GM19452 (cell line): ENCODE results near the gene EIF4E1B.

ENCODE experiments used
- ATAC-seq: cut with Tn5 transposase; IDR thresholded peaks from one replicate; pipeline ENCODE4 v1.9.1; 2021; ENCODE audit not compliant: unreplicated experiment

EIF4E1B gene

DNA sequence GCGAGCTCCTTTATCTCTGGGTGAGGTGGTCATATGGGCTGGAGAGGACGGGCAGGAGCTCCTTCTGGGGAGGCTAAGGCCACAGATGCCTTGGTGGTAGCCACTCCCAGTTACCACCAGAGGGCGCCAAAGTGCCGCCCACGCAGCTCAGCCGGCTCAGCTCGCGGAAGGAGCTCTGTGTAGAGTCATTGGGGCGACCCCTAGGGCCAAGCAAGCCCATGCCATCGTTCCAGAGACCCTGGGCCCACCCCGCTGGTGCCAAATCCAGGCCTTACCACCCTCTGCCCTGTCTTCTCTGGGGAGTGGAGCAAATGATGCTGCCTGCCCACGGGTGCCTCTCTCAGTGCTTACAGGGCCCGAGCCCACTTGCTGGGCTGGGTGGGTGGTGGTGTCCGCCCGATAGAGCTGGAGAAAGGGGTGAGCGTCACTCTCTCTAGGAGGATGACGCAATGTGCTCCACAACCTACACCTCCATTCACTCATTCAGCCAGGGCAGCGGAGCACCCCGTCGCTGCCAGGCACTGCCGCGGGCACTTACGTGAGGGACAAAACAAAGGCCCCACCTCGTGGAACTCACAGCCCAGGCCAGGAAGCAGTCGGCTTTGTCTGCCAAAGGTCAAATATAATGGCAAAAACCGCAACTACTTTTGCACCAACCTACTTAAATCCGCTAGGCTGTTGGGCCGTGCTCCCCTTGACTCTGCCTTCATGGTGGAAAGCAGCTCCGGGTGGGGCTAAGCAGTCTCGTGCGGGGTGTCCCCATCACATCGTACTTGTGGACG, 30.6 kb downstream of the EIF4E1B start:
- peak; percentile 56 for ATAC-seq

DNA sequence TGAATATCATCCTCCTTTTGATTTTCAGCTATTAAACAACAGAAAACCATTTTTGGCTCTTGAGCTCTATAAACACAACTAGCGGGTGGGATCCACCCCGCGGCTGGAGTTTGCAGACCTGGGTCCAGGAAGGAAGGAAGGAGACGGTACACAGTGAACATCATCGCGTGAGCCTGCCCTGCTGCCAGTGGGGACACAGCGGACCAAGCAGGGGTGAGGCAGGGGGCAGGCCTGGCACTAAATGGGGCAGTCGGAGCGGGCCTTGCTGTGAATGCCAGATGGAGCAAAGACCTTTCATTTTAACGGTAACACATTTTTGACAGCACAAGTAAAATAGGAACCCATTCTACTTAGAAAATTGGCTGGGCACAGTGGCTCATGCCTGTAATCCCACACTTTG, 31.2 kb downstream of the EIF4E1B start:
- ATAC-seq: no peak

DNA sequence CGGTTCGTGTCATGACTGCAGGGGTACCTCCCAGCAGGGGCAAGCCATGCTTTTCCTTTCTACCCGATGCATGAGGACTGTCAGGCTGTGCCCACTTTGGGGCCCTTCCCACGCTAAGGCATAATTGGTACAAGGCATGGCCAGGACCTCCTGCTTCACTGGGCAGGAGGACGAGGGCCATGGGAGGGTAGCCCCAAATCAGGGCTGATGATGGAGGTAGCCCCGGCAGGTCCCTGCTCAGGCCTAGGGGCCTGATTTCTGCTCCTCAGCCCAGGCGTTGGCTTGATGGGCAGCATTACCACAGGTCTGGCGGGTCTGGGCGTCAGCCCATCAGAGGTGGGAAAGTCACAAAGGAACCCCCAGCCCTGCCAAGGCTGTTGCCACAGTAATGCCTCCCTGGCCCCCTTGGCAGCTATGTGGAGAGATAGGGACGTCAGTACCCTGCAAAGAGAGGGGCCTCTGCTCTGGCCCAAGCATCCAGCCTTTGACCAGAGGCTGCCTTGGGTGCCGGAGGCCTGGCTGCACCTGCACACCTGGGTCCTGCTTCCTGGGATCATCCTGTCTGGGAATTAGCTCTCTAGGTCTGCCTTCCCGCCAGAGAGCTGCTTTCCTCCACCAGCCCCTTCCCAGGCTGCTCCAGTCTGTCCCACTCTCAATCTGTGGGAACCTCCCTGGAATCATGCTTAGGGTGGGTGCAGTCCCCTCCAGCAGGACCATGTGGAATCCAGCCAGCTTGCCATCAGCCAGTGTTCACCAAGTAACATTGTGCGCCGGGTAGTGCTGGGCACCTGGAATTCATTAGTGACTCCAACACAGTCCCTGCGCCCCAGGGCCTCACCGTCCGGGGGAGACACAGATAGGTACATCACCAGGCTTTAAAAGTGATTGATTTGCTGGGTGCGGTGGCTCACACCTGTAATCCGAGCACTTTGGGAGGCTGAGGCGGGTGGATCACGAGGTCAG, 32.2 kb downstream of the EIF4E1B start:
- no peak for ATAC-seq

DNA sequence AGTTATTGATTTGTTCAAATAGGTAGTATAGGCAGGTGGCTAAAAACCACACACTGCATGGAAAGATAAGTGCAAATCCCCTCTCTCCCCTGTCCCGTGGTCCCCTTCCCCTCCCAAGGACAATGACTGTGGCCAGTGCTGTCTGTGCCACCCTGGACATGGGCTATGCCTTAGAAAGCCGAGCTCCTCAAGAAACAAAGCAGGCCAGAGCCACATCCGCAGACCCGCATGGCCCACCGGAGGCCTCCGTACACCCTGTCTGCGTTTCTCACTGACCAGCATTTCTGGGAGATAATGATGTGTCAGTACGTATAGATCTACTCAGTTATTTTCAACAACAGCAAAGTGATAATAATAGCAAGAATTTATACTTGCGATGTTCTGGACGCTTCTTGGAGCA, 33.1 kb downstream of the EIF4E1B start:
- ATAC-seq: no peak

DNA sequence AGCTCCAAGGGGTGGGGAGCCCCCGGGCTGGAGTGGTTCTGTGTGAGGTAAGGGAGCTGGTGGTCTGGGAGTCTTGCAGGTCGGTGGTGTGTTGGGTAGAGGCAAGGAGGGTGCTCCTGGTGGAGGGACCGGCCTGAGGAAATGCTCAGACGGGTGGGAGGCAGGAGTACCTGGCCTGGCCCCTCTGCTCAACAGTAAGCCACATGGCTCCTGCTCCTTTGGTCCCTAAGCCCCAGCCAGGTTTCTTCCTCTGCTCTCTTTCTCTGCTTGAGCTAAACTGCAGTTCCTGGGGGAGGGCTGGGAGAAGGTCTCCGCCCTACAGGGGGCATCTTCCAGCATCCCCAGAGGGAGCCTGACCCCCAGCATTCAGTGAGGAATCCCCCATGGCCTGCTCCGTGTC, 34.0 kb downstream of the EIF4E1B start:
- no peak for ATAC-seq

DNA sequence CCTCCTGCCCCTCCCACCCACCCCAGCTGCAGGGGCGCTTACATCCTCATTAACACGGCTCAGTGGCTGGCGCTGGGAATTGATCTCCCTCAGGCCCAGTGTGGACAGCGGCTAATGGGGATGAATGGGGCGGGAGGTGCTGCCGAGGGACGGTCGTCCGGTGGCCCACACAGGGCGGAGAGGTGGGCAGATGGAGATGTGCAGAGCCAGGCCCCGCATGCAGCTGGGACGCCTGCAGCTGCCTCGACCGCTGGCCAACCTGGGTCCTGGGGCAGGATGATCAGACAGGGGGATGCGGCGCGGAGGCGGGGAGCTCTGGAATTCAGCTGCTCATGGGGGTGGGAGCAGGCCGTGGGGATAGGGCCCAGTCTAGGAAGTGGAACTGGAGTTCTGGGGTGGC, 34.4 kb downstream of the EIF4E1B start:
- ATAC-seq: no peak

DNA sequence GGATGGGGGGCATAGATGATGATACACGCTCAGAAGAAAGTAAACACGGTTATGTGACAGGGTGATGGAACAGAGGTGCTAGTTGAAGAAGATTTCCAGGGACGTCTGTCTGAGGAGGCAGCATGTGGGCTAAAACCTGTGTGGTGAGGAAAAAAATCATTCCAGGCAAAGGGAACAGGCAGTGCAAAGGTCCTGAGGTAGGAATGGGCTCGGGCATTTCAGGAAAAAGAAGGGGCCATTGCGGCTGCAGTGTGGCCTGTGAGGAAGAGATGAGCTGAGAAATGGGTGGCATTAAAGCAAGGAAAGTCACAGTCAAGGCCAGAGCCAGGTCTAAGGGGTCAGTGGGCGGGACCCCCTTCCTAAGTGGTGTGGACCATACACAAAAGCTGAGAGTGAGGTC, 35.0 kb downstream of the EIF4E1B start:
- ATAC-seq: no peak

DNA sequence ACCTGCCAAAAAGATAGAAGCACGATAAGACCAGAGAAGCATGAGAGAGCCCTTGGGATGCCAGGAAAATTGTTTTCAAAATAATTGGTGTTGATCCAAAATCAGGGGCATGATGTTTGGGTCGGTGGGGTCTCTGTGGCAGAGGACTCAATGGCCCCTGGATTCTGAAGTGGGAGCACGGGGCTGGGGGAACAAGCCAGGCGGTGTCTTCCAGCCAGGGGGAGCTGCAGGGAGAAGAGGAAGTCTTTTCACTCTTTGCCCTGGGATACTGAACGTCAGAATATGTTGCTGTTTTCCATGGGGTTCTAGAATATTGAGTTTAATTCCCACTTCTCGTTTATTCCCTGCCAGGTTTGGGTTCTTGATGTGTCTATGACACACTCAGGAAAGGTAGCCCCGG, 37.2 kb downstream of the EIF4E1B start:
- ATAC-seq: no peak

DNA sequence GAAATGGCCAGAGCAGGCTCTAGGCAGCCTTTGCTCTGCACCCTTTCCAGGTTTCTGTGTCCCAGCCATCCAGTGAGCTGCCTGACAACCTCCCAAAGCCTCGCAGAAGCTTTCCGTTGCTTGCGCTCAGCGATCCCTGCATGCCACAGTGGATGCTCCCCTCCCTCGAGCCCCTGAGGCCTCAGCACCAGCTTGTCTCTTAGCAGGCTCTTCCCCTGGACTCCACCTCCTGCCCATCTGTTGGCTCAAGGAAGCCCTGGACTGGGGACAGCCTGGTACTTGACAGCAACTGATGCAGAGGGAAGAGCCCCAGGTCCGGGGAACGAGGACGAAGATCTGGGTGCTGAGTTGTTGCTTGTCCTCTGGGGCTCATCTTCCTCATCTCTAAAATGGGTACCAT, 40.0 kb downstream of the EIF4E1B start:
- ATAC-seq: no peak

DNA sequence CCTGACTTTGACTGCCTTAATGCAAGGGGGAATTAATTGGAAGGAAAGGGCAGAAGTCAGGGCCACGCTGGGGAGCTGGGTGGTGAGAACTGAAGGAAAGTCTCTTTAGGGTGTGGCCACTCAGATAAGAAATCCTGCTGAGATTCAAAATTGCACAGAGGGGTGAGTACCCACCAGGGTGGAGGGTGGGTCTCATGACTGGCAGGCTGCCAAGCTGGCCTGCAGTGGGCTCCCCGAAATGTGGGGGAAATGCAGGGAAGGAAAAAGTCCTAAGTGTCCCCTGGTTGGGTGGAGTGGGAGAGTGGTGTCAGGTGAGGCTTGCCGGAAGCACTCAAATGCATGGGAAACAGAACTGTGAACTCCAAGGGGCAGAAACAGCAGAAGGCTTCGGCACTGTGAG, 40.9 kb downstream of the EIF4E1B start:
- ATAC-seq: no peak

DNA sequence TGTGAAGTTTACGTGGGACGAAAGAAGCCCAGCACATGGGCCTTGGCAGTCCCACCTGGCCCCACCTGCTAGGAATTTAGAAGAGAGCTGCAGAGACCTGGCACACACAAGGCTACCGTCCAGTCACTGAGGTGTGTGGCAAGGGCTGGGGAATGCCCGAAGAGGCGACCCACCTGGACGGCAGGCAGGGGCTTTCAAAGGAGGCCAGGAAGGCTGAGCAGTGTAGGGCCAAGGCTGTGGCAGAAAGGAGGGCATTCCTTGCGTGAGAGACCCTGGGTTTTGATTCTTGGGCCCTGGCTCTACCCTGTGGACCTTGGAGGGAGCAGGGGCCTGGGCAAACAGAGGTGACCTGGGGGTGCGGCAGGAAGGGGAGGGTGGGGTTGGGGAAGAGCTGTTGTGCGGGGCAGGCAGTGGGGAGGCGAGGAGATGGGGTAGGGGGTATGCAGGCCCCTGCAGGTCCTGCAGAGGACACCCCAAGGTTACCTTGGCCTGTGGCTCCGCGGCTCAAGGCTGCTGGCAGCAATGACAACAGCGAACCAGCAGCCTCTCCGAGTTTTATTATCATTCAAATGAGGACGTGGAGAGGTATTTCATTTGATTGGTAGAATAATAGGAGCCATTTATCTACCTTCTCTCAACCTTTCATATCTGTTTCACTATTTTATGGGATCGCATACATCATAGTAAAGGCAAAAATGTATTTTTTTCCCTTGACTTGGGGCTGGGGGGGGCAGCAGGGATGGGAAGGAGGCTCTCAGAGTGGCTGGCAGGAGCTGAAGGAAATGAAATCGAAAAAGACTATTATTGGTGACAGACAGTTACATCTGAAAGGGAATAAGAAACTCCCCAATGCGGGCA, 41.6 kb downstream of the EIF4E1B start:
- ATAC-seq: no peak

DNA sequence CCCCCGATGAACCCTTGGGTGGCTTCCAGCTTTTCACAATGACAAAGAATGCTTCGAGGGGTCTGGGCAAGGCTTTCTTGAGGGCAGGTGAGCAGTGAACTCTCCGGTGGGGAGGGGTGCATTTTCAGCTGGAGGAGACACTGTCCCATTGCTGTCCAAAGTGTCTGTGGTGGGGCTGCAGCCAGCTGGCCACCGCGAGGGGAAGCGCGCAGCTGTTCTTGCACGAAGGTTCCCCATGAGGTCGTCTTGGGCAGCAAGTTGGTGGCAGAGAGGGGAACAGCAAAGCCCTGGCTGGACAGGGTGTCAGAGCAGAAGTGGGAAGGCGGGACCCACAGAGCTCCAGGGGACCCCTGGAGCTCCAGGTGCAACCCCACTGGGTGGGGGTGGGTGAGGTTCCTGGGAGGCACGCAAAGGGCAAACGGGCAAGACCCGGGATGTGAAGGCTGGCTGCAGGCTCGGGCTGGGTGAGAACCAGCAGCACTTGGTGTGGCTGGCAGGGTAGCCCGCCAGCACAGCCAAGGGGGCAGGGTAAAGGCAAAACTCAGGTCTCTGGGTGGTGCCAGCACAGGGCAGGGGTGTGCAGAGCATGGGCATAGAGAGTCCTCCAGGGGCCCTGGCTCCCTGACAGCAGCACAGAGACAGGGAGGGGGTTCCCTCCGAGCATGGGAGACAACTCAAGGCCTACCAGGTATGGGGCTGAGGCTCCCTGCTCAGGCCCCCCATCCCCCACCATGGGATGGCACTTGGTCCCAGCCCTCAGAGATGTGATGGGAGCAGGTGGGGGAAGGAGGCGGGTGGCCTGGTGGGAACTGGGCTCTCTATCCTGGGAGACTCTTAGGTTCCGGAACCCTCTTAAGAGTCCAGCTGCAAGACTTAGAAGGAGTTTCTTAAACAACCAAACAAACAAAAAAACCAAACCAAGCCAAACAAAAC, 43.4 kb downstream of the EIF4E1B start:
- ATAC-seq: no peak

DNA sequence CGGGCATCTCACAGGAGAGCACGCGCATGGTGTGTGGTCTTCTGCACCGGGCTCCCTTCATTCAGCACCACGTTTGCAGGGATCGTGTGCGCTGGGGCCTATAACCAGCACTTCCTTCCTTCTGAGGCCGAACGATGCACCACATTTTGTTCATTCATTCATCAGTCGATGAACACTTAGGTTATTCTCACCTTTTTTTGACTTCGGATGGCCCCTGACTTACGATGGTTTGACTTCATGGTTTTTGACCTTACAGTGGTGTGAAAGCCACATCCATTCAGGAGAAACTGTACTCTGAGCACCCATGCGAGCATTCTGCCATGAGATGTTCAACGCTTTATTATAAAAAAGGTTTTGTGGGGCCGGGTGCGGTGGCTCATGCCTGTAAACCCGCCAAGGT, 44.3 kb downstream of the EIF4E1B start:
- ATAC-seq: no peak

DNA sequence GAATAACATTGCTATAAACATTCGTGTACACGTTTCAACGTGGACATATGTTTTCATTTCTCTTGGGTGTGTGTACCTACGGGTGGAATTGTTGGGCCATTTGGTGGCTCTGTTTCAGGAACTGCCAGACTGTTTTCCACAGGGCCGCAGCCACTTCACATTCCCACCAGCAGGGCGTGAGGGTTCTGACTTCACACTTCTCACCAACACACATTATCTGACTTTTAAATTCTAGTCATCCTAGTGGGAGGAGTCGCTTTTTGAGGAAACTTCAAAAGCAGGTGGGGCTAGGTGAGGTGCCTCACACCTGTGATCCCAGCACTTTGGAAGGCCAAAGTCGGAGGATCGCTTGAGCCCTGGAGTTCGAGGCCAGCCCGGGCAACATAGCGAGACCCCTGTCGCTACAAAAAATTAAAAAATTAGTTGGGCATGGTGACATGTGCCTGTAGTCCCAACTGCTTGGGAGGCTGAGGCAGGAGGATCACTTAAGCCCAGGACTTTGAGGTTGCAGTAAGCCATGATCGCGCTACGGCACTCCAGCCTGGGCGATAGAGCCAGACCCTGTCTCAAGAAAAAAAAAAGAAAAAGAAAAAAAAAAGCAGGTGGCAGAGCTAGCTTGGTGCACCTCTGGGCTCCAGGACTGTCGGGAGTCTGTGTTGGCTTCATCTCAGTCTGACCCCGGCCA, 45.3 kb downstream of the EIF4E1B start:
- ATAC-seq: no peak

DNA sequence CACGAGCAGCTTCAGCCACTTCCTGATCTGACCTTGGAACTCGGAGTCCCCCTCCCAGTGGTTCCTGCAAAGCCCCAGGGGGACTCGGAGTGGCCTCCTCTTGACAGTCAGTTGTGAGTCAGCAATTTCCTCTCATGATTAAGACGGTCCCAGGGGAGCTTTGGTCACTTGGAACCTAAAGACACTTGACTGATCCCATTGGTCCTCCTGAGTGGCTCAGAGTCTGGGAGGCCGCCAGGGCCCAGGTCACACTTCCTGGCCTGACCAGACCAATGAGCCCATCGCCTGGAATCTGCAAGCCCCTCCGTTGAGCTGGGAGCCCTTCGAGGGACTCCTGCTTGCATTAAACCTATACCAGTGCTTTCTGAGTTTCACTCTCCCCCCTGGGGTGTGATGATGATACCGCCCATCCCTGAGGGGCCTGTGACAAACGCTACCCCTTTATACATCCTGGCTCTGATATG, 45.9 kb downstream of the EIF4E1B start:
- ATAC-seq: peak; percentile 81

DNA sequence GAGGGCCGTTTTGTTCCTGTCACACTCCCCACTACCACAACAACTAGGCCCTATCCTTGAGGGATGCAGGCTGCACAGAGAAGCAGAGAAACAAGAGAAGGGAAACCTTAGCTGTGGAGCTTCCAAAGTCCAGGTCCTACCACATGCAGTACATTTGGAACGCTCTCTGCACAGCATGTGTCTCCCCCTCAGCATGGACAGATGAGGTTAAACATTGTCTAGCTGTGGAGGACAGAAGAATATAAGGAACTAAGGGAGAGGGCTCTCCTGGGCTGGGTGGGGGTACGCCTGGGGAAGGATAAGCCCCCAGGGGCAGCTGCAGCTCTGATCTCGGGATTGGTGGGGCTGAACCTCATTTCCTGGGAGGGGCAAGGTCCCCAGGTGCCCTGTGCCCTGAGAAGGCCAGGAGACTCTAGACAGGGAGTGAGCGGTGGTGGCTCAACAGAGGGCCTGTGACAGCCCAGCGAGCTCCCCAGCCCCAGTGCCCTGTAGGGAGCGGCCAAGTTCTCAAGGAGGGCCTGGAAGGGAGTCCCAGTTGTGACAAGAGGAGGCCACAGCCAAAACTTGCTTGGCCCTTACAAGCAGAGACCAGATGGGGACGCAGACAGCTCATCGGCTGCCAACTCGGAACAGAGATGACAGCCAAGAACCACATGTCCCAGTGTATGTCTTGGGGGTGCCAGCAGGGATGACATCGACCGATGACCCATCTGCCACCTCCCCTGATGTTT, 46.9 kb downstream of the EIF4E1B start:
- ATAC-seq: no peak

DNA sequence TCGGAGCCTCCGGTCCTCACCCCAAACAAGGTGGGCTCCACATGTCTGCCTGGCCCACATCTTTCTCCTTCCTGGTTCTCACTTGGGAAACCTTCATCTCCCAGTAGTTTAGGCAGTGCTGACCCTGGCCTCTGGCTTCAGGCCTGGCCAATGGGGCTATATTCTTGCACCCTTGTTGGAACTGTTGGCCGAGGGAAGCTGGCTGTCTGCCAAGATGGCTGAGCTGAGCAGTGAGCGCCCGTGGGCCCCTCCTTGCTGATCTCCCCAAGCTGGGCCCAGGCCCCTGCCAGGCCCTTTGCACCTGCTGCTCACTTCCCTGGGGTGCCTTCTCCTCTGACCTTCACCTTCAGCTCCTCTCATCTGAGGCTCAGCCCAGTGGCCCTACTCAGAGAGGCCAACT, 48.1 kb downstream of the EIF4E1B start:
- ATAC-seq: no peak

DNA sequence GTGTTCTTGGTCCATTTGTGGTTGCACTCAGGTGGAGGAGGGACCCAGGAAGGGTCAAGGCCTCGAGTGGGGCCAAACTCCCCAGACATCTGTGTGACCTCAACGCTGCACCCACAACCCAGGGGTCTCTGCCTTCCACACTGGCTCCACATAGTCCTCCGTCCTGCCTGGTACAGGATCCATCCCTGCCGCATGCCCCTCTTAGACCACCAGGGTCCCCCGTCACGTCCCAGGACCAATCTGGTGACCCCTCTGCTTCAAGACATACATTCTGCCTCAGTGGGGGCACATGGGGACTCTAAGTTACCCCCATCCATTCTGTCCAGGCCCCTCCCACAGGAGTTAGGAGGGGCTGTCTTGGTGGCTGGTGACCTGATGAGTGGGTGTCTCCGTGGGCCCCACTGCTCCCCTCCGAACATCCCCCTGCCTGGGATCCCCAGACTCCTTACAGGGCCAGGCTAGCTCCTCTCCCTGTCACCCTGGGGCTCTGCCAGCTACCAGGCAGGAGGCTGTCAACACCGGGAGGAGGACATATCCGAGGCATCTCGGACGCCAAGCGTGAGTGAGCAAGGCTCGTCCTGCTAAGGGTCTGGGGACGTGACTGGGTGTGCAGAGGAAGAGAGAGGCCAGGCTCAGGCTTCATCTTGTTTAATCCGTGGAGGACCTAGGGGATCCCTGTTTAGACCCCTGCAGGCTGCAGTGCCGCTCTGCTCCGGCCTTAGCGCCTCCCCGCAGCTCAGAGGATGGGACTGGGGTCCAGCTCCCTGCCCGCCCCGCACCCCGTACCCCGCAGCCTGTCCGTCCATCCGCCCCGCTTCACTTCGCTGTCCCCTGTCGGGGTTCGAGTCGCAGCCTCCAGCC, 49.1 kb downstream of the EIF4E1B start:
- no peak for ATAC-seq
